Duodenal mucosa (tissue), 2 donors: Measurements from ENCODE around the gene KIF9.
"Not testable (repeated sequence)": the region's sequence is repeated elsewhere in the genome, so short reads cannot be mapped to it uniquely, and the experiment has no call there.

Experiments
- H3K27ac ChIP-seq: one replicate; pipeline ENCODE4 v1.7.0; 2013; ENCODE audit warnings: low read depth, low read length
- H3K27me3 ChIP-seq, 2 donors: one replicate each; pipeline ENCODE4 v1.7.0; 2013; ENCODE audit warnings: low read length in 2 of 2, control low read depth in 1 of 2; ENCODE audit not compliant: insufficient read depth in 2 of 2, control insufficient read depth in 1 of 2
- H3K36me3 ChIP-seq, 2 donors: one replicate each; pipeline ENCODE4 v1.7.0; 2013; ENCODE audit warnings: low read length in 2 of 2, control low read depth in 1 of 2; ENCODE audit not compliant: insufficient read depth in 2 of 2, control insufficient read depth in 1 of 2
- H3K4me1 ChIP-seq, 2 donors: one replicate each; pipeline ENCODE4 v1.7.0; 2013; ENCODE audit warnings: low read length in 2 of 2, control low read depth in 1 of 2; ENCODE audit not compliant: insufficient read depth in 2 of 2, control insufficient read depth in 1 of 2
- H3K4me3 ChIP-seq, 2 donors: one replicate each; pipeline ENCODE4 v1.7.0; 2013; ENCODE audit warnings: low read length in 2 of 2, low read depth in 1 of 2
- H3K9ac ChIP-seq, 2 donors: one replicate each; pipeline ENCODE4 v1.7.0; 2013; ENCODE audit warnings: low read length in 2 of 2, low read depth in 1 of 2
- H3K9me3 ChIP-seq, 2 donors: one replicate each; pipeline ENCODE4 v1.7.0; 2013; ENCODE audit warnings: low read length in 2 of 2, control low read depth in 1 of 2; ENCODE audit not compliant: control insufficient read depth in 1 of 2

Gene KIF9

GRCh38 chr3:47256331-47256730 lies 26.3 kb downstream of the KIF9 start:
- not testable (repeated sequence) for H3K27ac ChIP-seq, H3K9me3 ChIP-seq, H3K4me1 ChIP-seq, H3K9ac ChIP-seq, H3K36me3 ChIP-seq, H3K4me3 ChIP-seq, H3K27me3 ChIP-seq

GRCh38 chr3:47251689-47252088 lies 30.9 kb downstream of the KIF9 start:
- Histone ChIP-seq H3K27ac (no peak overlapping the region), H3K4me1 (no peaks in the 10 kb centered on the region), H3K9me3 (no peaks in the 10 kb centered on the region), H3K36me3 (no peaks in the 10 kb centered on the region), H3K27me3 (no peaks in the 10 kb centered on the region), H3K9ac (no peak overlapping the region), H3K4me3 (no peak overlapping the region)

- not testable (repeated sequence) for H3K36me3 ChIP-seq, H3K9me3 ChIP-seq, H3K27ac ChIP-seq, H3K4me3 ChIP-seq, H3K9ac ChIP-seq, H3K4me1 ChIP-seq, H3K27me3 ChIP-seq
Observed at GRCh38 chr3:47251085-47251484, 31.5 kb downstream of the KIF9 start.

GRCh38 chr3:47250309-47251060 lies 32.1 kb downstream of the KIF9 start:
- H3K27ac ChIP-seq: no peak overlapping the region

GRCh38 chr3:47247131-47248064 lies 35.2 kb downstream of the KIF9 start:
- no peaks in the 10 kb centered on the region for H3K36me3 ChIP-seq
- H3K9me3 ChIP-seq: no peaks in the 10 kb centered on the region
- H3K4me1 ChIP-seq: peaks cover 5 to 6% of the 10 kb centered on the region in 2 donors
- no peak overlapping the region for H3K4me3 ChIP-seq
- no peak overlapping the region for H3K9ac ChIP-seq
- no peak overlapping the region for H3K27ac ChIP-seq
- H3K27me3 ChIP-seq: no peaks in the 10 kb centered on the region

More at GRCh38 chr3:47250309-47251060, 32.1 kb downstream of the KIF9 start:
- no peaks in the 10 kb centered on the region for H3K36me3 ChIP-seq
- no peaks in the 10 kb centered on the region for H3K27me3 ChIP-seq
- H3K9me3 ChIP-seq: no peaks in the 10 kb centered on the region
- H3K4me1 ChIP-seq: peaks cover under 1 to 3% of the 10 kb centered on the region in 2 donors
- no peak overlapping the region for H3K9ac ChIP-seq
- no peak overlapping the region for H3K4me3 ChIP-seq

- H3K36me3 ChIP-seq: no peaks in the 10 kb centered on the region
- H3K4me3 ChIP-seq: no peak overlapping the region
- no peak overlapping the region for H3K9ac ChIP-seq
- H3K4me1 ChIP-seq: peaks cover 5 to 6% of the 10 kb centered on the region in 2 donors
- no peak overlapping the region for H3K27ac ChIP-seq
- no peaks in the 10 kb centered on the region for H3K27me3 ChIP-seq
- H3K9me3 ChIP-seq: no peaks in the 10 kb centered on the region
Observed at GRCh38 chr3:47245271-47245670, 37.3 kb downstream of the KIF9 start.

GRCh38 chr3:47244531-47245100 lies 38.0 kb downstream of the KIF9 start:
- H3K9ac ChIP-seq: no peak overlapping the region
- peaks cover 5 to 6% of the 10 kb centered on the region in 2 donors for H3K4me1 ChIP-seq
- no peaks in the 10 kb centered on the region for H3K36me3 ChIP-seq
- no peaks in the 10 kb centered on the region for H3K9me3 ChIP-seq
- H3K4me3 ChIP-seq: no peak overlapping the region
- H3K27me3 ChIP-seq: no peaks in the 10 kb centered on the region
- H3K27ac ChIP-seq: no peak overlapping the region

- Histone ChIP-seq H3K27ac (no peak overlapping the region), H3K9ac (no peak overlapping the region)
Observed at GRCh38 chr3:47243419-47244147, 39.0 kb downstream of the KIF9 start.

GRCh38 chr3:47239929-47240328 lies 42.7 kb downstream of the KIF9 start:
- Histone ChIP-seq H3K4me1 (no peaks in the 10 kb centered on the region), H3K27ac (no peak overlapping the region), H3K9ac (no peak overlapping the region)

More at GRCh38 chr3:47243419-47244147, 39.0 kb downstream of the KIF9 start:
- Histone ChIP-seq H3K4me3 (no peak overlapping the region), H3K9me3 (no peaks in the 10 kb centered on the region), H3K4me1 (peaks cover 5 to 6% of the 10 kb centered on the region in 2 donors), H3K36me3 (no peaks in the 10 kb centered on the region), H3K27me3 (no peaks in the 10 kb centered on the region)

More at GRCh38 chr3:47239929-47240328, 42.7 kb downstream of the KIF9 start:
- no peak overlapping the region for H3K4me3 ChIP-seq
- no peaks in the 10 kb centered on the region for H3K9me3 ChIP-seq
- H3K27me3 ChIP-seq: no peaks in the 10 kb centered on the region
- no peaks in the 10 kb centered on the region for H3K36me3 ChIP-seq
